Neural progenitor cell (in vitro differentiated cells): Measurements from ENCODE around the gene TAF4B. TPM values are rescaled to one million over a fixed set of nuclear protein-coding genes. Genes with fewer than 3 reads are reported as not detected.

ENCODE experiments used
- DNase-seq: peaks from one replicate; pipeline ENCODE4 v3.0.0-alpha.2; 2016; ENCODE audit warnings: low spot score
- H2AFZ ChIP-seq: fragments of 200-600 bp; sonication (generic); replicated peaks from 2 replicates; pipeline ENCODE4 v1.6.1; 2016; ENCODE audit warnings: antibody characterized with exemption
- H3F3A ChIP-seq: fragments of 200-600 bp; sonication (generic); 2 replicates; pipeline ENCODE4 v1.6.1; 2016; ENCODE audit warnings: antibody characterized with exemption, low read depth
- H3K27ac ChIP-seq: fragments of 200-600 bp; sonication (generic); 2 replicates; pipeline ENCODE4 v1.5.1; 2016; ENCODE audit warnings: mild to moderate bottlenecking
- H3K27me3 ChIP-seq: fragments of 200-600 bp; sonication (generic); 2 replicates; pipeline ENCODE4 v1.6.1; 2016; ENCODE audit warnings: mild to moderate bottlenecking, moderate library complexity
- H3K36me3 ChIP-seq: fragments of 200-600 bp; sonication (generic); 2 replicates; pipeline ENCODE4 v1.5.1; 2016
- H3K4me1 ChIP-seq: fragments of 200-600 bp; sonication (generic); 2 replicates; pipeline ENCODE4 v1.6.1; 2016; ENCODE audit warnings: mixed run types
- H3K4me2 ChIP-seq: fragments of 200-600 bp; sonication (generic); 2 replicates; pipeline ENCODE4 v1.6.1; 2016
- H3K4me3 ChIP-seq: fragments of 200-600 bp; sonication (generic); 2 replicates; pipeline ENCODE4 v1.5.1; 2016
- H3K79me2 ChIP-seq: fragments of 200-600 bp; sonication (generic); 2 replicates; pipeline ENCODE4 v1.6.1; 2016; ENCODE audit warnings: low read depth
- H3K9ac ChIP-seq: fragments of 200-600 bp; sonication (generic); 2 replicates; pipeline ENCODE4 v1.6.1; 2016
- H3K9me3 ChIP-seq: fragments of 200-600 bp; sonication (generic); 2 replicates; pipeline ENCODE4 v1.5.1; 2016; ENCODE audit warnings: low read depth
- H4K20me1 ChIP-seq: fragments of 200-600 bp; sonication (generic); 2 replicates; pipeline ENCODE4 v1.6.1; 2016; ENCODE audit warnings: low read depth
- H3K27ac Mint-ChIP-seq: 3 replicates; pipeline ENCODE4 v1.8.0; 2021; ENCODE audit warnings: mixed read lengths
- H3K27me3 Mint-ChIP-seq: 2 replicates; pipeline ENCODE4 v1.8.0; 2022; ENCODE audit warnings: low read depth, mild to moderate bottlenecking, inconsistent platforms, moderate library complexity, mixed read lengths; ENCODE audit not compliant: insufficient read depth
- H3K36me3 Mint-ChIP-seq: 3 replicates; pipeline ENCODE4 v1.8.0; 2021; ENCODE audit warnings: mixed read lengths
- H3K4me1 Mint-ChIP-seq: 3 replicates; pipeline ENCODE4 v1.8.0; 2021; ENCODE audit warnings: mixed read lengths
- H3K4me3 Mint-ChIP-seq: 3 replicates; pipeline ENCODE4 v1.8.0; 2021; ENCODE audit warnings: mild to moderate bottlenecking, moderate library complexity, mixed read lengths
- H3K9me3 Mint-ChIP-seq: 3 replicates; pipeline ENCODE4 v1.8.0; 2020; ENCODE audit warnings: mixed read lengths
- EZH2 ChIP-seq: fragments of 200-600 bp; sonication (generic); IDR thresholded peaks from 2 replicates; pipeline ENCODE4 v1.6.1; 2017; ENCODE audit warnings: antibody characterized with exemption, mild to moderate bottlenecking, moderate library complexity
- EZH2phosphoT487 ChIP-seq: fragments of 200-600 bp; sonication (generic); IDR thresholded peaks from 2 replicates; pipeline ENCODE4 v1.6.1; 2017; ENCODE audit warnings: antibody characterized with exemption
- total RNA-seq: library from RNA; depleted of rRNA; stranded (reverse); fragments of >200 nt; gene quantifications from 2 replicates; pipeline ENCODE4 v1.2.3, GENCODE V29; 2015; ENCODE audit warnings: low replicate concordance
- TF ChIP-seq, protein P1 (sequence below): fragments of 200-600 bp; sonication (generic); IDR thresholded peaks from 2 replicates; pipeline ENCODE4 v1.5.1; 2017; ENCODE audit warnings: antibody characterized with exemption, mild to moderate bottlenecking

Gene TAF4B
- total RNA-seq, 1 donor from 2014 or later = 6.9 TPM

DNA sequence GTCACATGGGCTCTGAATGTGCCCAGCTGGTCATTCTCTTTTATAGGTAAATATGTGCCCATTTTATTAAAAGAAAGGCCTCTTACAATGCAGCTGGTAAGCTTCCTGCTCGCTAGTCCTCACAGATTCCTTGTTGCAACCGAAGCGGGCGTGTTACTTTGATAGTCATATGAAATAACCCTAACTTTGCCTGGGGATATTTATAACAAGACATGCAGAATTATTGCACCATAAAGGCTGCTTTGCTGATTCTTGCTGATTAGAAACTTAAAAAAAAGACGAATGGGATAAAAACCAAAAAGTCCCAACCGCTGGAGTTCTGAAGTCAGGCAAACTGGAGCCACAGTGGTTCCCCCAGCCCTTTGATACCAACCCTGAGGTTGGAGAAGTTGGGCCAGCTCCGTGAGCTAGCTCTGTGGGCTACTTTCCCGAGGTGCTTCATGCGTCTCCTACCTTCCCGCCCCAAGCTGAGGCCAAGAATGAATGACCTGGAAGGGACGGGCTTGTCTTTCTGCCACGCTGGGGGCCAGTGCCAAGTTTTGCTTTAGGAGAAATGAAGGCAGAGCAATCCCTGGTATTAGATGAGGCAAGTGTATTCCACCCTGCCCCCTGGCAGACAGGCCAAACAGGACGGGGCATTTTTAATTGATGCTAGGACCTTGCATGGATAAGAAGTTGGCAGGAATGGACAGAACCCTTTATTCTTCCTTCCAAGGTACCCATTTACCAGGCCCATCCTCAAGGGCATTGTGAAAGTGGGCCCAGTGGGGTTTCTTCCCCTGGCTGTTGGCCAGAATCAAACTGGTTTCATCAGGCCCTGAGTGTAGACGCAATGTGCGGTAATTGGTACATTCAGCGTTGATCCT, 181.7 kb downstream of the TAF4B start:
- peaks cover 20% of the 10 kb centered on the region for H3K4me1 Mint-ChIP-seq
- H3K9ac ChIP-seq = no peak overlapping the region
- DNase-seq = no peak

DNA sequence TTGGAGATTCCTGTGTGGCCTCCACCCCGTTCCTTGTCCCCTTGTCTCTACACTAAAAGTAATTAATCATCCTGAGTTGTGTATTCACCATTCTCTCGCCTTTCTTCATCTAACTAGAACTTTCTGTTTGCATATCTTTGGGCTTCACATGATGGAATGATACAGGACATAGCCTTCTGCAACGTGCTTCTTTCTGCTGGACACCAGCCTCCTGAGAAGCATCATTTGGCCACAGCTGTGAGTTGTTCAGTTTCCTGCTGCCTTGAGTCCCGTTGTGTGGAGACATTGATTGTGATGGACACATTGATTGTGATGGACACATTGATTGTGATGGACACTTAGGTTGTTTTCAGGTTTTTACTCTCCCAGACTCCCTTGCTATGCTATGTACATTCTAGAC, 182.8 kb downstream of the TAF4B start:
- no peak overlapping the region for H2AFZ ChIP-seq
- H3K79me2 ChIP-seq = no peaks in the 10 kb centered on the region
- H3K27ac Mint-ChIP-seq = no peak overlapping the region
- no peak overlapping the region for H3K4me2 ChIP-seq
- TF ChIP-seq EZH2phosphoT487 = no peak
- TF ChIP-seq, protein P1, sequence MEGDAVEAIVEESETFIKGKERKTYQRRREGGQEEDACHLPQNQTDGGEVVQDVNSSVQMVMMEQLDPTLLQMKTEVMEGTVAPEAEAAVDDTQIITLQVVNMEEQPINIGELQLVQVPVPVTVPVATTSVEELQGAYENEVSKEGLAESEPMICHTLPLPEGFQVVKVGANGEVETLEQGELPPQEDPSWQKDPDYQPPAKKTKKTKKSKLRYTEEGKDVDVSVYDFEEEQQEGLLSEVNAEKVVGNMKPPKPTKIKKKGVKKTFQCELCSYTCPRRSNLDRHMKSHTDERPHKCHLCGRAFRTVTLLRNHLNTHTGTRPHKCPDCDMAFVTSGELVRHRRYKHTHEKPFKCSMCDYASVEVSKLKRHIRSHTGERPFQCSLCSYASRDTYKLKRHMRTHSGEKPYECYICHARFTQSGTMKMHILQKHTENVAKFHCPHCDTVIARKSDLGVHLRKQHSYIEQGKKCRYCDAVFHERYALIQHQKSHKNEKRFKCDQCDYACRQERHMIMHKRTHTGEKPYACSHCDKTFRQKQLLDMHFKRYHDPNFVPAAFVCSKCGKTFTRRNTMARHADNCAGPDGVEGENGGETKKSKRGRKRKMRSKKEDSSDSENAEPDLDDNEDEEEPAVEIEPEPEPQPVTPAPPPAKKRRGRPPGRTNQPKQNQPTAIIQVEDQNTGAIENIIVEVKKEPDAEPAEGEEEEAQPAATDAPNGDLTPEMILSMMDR = no peak
- TF ChIP-seq EZH2 = no peak
- H3K27me3 ChIP-seq = no peaks in the 10 kb centered on the region
- no peaks in the 10 kb centered on the region for H3K36me3 ChIP-seq
- H3K9me3 Mint-ChIP-seq = peaks cover 2% of the 10 kb centered on the region
- no peak overlapping the region for H3K9ac ChIP-seq
- H4K20me1 ChIP-seq = no peaks in the 10 kb centered on the region
- no peaks in the 10 kb centered on the region for H3K36me3 Mint-ChIP-seq
- no peak for DNase-seq
- H3K4me1 ChIP-seq = no peaks in the 10 kb centered on the region
- peaks cover 7% of the 10 kb centered on the region for H3K27me3 Mint-ChIP-seq
- no peak overlapping the region for H3K4me3 ChIP-seq
- no peaks in the 10 kb centered on the region for H3F3A ChIP-seq
- H3K4me1 Mint-ChIP-seq = peaks cover 18% of the 10 kb centered on the region
- no peak overlapping the region for H3K4me3 Mint-ChIP-seq
- no peak overlapping the region for H3K27ac ChIP-seq
- no peaks in the 10 kb centered on the region for H3K9me3 ChIP-seq

More for the DNA sequence above, 181.7 kb downstream of the TAF4B start:
- Mint-ChIP-seq H3K36me3 (no peaks in the 10 kb centered on the region), H3K27ac (no peak overlapping the region), H3K4me3 (no peak overlapping the region), H3K27me3 (peaks cover 8% of the 10 kb centered on the region), H3K9me3 (peaks cover 2% of the 10 kb centered on the region)
- H2AFZ ChIP-seq = no peak overlapping the region
- H3K9me3 ChIP-seq = no peaks in the 10 kb centered on the region
- no peaks in the 10 kb centered on the region for H3K36me3 ChIP-seq
- H3K79me2 ChIP-seq = no peaks in the 10 kb centered on the region
- H3F3A ChIP-seq = no peaks in the 10 kb centered on the region
- H3K4me1 ChIP-seq = no peaks in the 10 kb centered on the region
- no peak overlapping the region for H3K4me3 ChIP-seq
- H4K20me1 ChIP-seq = no peaks in the 10 kb centered on the region
- no peak overlapping the region for H3K27ac ChIP-seq
- TF ChIP-seq EZH2 (no peak), EZH2phosphoT487 (no peak)
- TF ChIP-seq, protein P1 = no peak
- no peak overlapping the region for H3K4me2 ChIP-seq
- H3K27me3 ChIP-seq = no peaks in the 10 kb centered on the region

DNA sequence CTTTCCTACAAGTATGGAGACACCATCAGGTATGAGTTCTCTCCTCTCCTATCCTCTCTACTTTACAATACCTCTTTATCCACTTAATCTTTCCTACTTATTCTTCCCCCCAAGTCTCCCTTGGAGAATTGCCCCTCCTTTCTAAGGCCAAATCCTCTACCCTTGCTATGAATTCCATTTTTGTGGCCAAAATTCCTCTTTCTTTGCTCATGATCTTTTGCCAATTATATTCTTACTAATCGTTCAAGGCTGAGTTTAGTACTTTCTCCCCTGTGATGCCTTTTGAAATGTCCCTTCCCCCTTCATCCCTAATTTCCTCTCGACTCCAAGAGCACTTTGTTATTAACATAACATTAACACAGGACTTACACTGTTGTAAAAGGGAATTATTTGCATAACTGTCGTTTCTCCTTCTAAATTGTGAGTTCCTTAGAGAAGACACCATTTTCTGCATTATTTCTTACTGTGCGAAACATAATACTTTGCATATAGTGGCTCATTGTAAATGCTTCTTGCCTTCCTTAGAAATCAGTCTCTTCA, 188.7 kb downstream of the TAF4B start:
- Histone ChIP-seq H3K4me1 (no peaks in the 10 kb centered on the region), H3K36me3 (no peaks in the 10 kb centered on the region), H3K9me3 (no peaks in the 10 kb centered on the region), H3K27me3 (no peaks in the 10 kb centered on the region), H3K79me2 (no peaks in the 10 kb centered on the region), H3F3A (no peaks in the 10 kb centered on the region), H3K4me2 (no peak overlapping the region), H3K4me3 (no peak overlapping the region), H4K20me1 (no peaks in the 10 kb centered on the region), H2AFZ (no peak overlapping the region), H3K9ac (no peak overlapping the region), H3K27ac (no peak overlapping the region)
- no peak overlapping the region for H3K4me3 Mint-ChIP-seq
- no peak overlapping the region for H3K27ac Mint-ChIP-seq
- no peak for DNase-seq
- H3K27me3 Mint-ChIP-seq = peaks cover 6% of the 10 kb centered on the region
- H3K36me3 Mint-ChIP-seq = no peaks in the 10 kb centered on the region
- no peak for TF ChIP-seq EZH2phosphoT487
- TF ChIP-seq EZH2 = no peak
- TF ChIP-seq, protein P1 = no peak
- H3K4me1 Mint-ChIP-seq = peaks cover 3% of the 10 kb centered on the region
- H3K9me3 Mint-ChIP-seq = peaks cover 2% of the 10 kb centered on the region
